K562 (cell line): ENCODE data around the gene SEC31A. TPM values are rescaled to one million over a fixed set of nuclear protein-coding genes. Genes with fewer than 3 reads are reported as not detected.

Experiments
- ASH1L ChIP-seq: fragments of 450-650 bp; IDR thresholded peaks from 2 replicates; pipeline ENCODE4 v1.6.1; 2018; ENCODE audit warnings: borderline replicate concordance, mild to moderate bottlenecking, low read depth; ENCODE audit not compliant: partially characterized antibody
- ETV5 ChIP-seq: sonication (generic); formaldehyde crosslinking; IDR thresholded peaks from 2 replicates; pipeline ENCODE4 v1.4.0; 2020; ENCODE audit warnings: low read depth, mild to moderate bottlenecking, missing genetic modification reagents
- EZH2 ChIP-seq: IDR thresholded peaks from 2 replicates; pipeline ENCODE4 v1.6.1; 2012; ENCODE audit warnings: low read depth, mild to moderate bottlenecking, inconsistent platforms, low read length, borderline replicate concordance
- HLTF ChIP-seq: fragments of 450-650 bp; IDR thresholded peaks from 2 replicates; pipeline ENCODE4 v1.6.1; 2016
- NR4A1 ChIP-seq, 2 experiments: fragments of 250-450 bp in 1 of 2; fragments of 450-650 bp in 1 of 2; sonication (Bioruptor Pico) in 1 of 2; IDR thresholded peaks; 2 replicates each; pipeline versions ENCODE4 v1.4.0 to v1.6.1; 2016 to 2020; ENCODE audit warnings: mild to moderate bottlenecking in 2 of 2, missing compliant biosample characterization in 1 of 2, missing genetic modification characterization in 1 of 2, moderate library complexity in 1 of 2
- PML ChIP-seq: IDR thresholded peaks from 2 replicates; pipeline ENCODE4 v1.6.1; 2012; ENCODE audit warnings: low read length, inconsistent platforms
- SMARCE1 ChIP-seq: fragments of 450-650 bp; IDR thresholded peaks from 2 replicates; pipeline ENCODE4 v1.7.1; 2016; ENCODE audit warnings: mild to moderate bottlenecking
- SP1 ChIP-seq: sonication (generic); formaldehyde crosslinking; IDR thresholded peaks from 2 replicates; pipeline ENCODE4 v1.8.1; 2022; ENCODE audit warnings: mild to moderate bottlenecking, missing genetic modification reagents
- SRF ChIP-seq, 2 experiments: fragments of 250-450, 450-650 bp in 1 of 2; sonication (Bioruptor Pico) in 1 of 2; sonication (generic) in 1 of 2; formaldehyde crosslinking; IDR thresholded peaks; 2 replicates each; pipeline versions ENCODE4 v1.5.0 to v1.5.1; 2020 to 2022; ENCODE audit warnings: mild to moderate bottlenecking in 1 of 2, missing genetic modification reagents in 1 of 2
- ZNF184 ChIP-seq: sonication (generic); formaldehyde crosslinking; IDR thresholded peaks from 2 replicates; pipeline ENCODE4 v1.5.0; 2020; ENCODE audit warnings: missing genetic modification reagents
- polyA plus RNA-seq, 8 experiments: library from polyadenylated mRNA; depleted of rRNA in 4 of 8; stranded (reverse) in 5 of 8; unstranded in 3 of 8; fragments of >200 nt; fragmentation: Nextera tagmentation in 2 of 8; fragmentation: Illumina TruSeq in 1 of 8; extraction: Ambion mirVana in 2 of 8; extraction: Trizol in 1 of 8; gene quantifications; 2 replicates each; pipeline versions ENCODE4 v1.2.1 to v1.2.3, GENCODE V29; 2011 to 2014; ENCODE audit warnings: inconsistent platforms in 1 of 8, missing spikeins in 1 of 8
- total RNA-seq, 7 experiments: library from RNA; depleted of rRNA in 6 of 7; stranded (reverse); fragments of >200 nt in 6 of 7; fragmentation: Illumina TruSeq in 2 of 7; extraction: Trizol in 2 of 7; gene quantifications; 2 replicates each; pipeline versions ENCODE4 v1.2.1 to v1.2.3, GENCODE V29; 2011 to 2021; ENCODE audit warnings: low replicate concordance in 1 of 7
- TF ChIP-seq, protein P1 (sequence below): sonication (generic); formaldehyde crosslinking; IDR thresholded peaks from 2 replicates; pipeline ENCODE4 v1.9.0; 2022; ENCODE audit warnings: mild to moderate bottlenecking, missing genetic modification reagents
- TF ChIP-seq, protein P2 (sequence below): sonication (generic); formaldehyde crosslinking; IDR thresholded peaks from 2 replicates; pipeline ENCODE4 v1.9.0; 2022; ENCODE audit warnings: mild to moderate bottlenecking, missing genetic modification reagents
- TF ChIP-seq, protein P3 (sequence below): fragments of 450-650 bp; IDR thresholded peaks from 2 replicates; pipeline ENCODE4 v1.6.1; 2016; ENCODE audit warnings: mild to moderate bottlenecking
- TF ChIP-seq, protein P4 (sequence below): sonication (generic); formaldehyde crosslinking; IDR thresholded peaks from 2 replicates; pipeline ENCODE4 v1.8.0; 2022; ENCODE audit warnings: mild to moderate bottlenecking, missing genetic modification reagents
- TF ChIP-seq, protein P5 (sequence below), 3 experiments: IDR thresholded peaks in 2 of 3; conservative IDR thresholded peaks in 1 of 3; 2 replicates each; pipeline ENCODE4 v1.5.1; 2011 to 2012; ENCODE audit warnings: low read length in 3 of 3, mild to moderate bottlenecking in 3 of 3, control low read depth in 2 of 3, improper control_type of control experiment in 1 of 3, inconsistent platforms in 1 of 3, low read depth in 1 of 3, mixed read lengths in 1 of 3, moderate library complexity in 1 of 3; ENCODE audit not compliant: insufficient read depth in 2 of 3
- TF ChIP-seq, protein P6 (sequence below): IDR thresholded peaks from 3 replicates; pipeline ENCODE4 v1.6.1; 2011; ENCODE audit warnings: borderline replicate concordance, mild to moderate bottlenecking, moderate library complexity; ENCODE audit not compliant: insufficient read length; ENCODE audit errors: extremely low read depth

The SEC31A gene
- total and polyA plus RNA-seq, 9 of the 15 experiments (the other 6 are each of a cell fraction or from before 2014, with no cell fraction given) = 78.9 to 241 (median 173) TPM

DNA sequence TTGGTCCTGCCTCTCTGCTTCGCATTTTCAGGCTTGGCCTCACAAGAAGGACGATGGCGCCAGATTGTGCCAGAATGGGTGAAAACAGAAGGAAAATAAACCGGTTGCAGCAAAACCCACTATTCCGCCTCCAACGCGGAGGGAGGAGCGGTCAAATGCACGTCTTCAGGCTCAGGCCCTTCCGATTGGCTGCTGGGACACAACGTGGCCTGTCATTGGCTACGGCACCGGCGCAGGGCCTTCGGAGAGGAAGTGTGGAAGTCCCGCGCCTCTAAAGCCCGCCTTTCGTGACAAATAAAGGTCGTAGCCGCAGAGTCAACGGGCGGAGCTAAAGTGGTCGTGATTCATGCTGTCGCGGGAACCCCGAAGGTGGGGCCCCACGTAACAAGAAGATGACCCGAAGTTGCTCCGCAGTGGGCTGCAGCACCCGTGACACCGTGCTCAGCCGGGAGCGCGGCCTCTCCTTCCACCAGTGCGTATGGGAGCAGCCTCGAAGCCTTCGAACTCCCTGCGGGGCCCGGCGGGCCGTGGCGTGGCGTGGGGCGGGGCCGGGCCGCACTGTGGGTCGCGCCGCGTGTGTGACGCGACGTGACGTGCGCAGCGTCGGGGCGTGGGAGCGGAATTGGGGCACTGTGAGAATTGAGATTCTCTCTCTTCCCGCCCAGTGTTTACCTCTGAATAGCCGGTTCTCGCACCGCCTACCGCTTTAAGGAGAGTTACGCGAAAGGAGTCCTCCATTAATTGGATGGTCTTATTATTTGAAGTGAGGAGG is 9.6 kb upstream of the SEC31A start, which contains the start of gene THAP9 (continued):
- TF ChIP-seq, protein P1, sequence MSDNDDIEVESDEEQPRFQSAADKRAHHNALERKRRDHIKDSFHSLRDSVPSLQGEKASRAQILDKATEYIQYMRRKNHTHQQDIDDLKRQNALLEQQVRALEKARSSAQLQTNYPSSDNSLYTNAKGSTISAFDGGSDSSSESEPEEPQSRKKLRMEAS (CRISPR knock-in tag) = peak; percentile 81
- TF ChIP-seq NR4A1 (CRISPR knock-in tag; IDR thresholded peaks at IDR 0.05) (peak; percentile 24; the same call in 1 of the 2 replicates), NR4A1 (tag; IDR thresholded peaks at IDR 0.05) (0 out of 2 replicates have a peak, but pooled peaks have one; percentile 20), SP1 (peak; percentile 87), EZH2 (no peak), SMARCE1 (no peak), ASH1L (peak; percentile 93), PML (peak; percentile 86), ETV5 (CRISPR knock-in tag) (peak; percentile 55; the same call in 1 of the 2 replicates), HLTF (0 out of 2 replicates have a peak, but pooled peaks have one; percentile 10), SRF (CRISPR knock-in tag; IDR thresholded peaks at IDR 0.05) (peak in 1 of 2 experiments; percentile 61; a peak in 1 of 4 replicates), ZNF184 (CRISPR knock-in tag) (no peak)
- TF ChIP-seq, protein P2, sequence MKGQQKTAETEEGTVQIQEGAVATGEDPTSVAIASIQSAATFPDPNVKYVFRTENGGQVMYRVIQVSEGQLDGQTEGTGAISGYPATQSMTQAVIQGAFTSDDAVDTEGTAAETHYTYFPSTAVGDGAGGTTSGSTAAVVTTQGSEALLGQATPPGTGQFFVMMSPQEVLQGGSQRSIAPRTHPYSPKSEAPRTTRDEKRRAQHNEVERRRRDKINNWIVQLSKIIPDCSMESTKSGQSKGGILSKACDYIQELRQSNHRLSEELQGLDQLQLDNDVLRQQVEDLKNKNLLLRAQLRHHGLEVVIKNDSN (CRISPR knock-in tag) = peak; percentile 59
- TF ChIP-seq, protein P3, sequence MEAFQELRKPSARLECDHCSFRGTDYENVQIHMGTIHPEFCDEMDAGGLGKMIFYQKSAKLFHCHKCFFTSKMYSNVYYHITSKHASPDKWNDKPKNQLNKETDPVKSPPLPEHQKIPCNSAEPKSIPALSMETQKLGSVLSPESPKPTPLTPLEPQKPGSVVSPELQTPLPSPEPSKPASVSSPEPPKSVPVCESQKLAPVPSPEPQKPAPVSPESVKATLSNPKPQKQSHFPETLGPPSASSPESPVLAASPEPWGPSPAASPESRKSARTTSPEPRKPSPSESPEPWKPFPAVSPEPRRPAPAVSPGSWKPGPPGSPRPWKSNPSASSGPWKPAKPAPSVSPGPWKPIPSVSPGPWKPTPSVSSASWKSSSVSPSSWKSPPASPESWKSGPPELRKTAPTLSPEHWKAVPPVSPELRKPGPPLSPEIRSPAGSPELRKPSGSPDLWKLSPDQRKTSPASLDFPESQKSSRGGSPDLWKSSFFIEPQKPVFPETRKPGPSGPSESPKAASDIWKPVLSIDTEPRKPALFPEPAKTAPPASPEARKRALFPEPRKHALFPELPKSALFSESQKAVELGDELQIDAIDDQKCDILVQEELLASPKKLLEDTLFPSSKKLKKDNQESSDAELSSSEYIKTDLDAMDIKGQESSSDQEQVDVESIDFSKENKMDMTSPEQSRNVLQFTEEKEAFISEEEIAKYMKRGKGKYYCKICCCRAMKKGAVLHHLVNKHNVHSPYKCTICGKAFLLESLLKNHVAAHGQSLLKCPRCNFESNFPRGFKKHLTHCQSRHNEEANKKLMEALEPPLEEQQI = peak; percentile 6; the same call in 1 of the 2 replicates
- TF ChIP-seq, protein P4, sequence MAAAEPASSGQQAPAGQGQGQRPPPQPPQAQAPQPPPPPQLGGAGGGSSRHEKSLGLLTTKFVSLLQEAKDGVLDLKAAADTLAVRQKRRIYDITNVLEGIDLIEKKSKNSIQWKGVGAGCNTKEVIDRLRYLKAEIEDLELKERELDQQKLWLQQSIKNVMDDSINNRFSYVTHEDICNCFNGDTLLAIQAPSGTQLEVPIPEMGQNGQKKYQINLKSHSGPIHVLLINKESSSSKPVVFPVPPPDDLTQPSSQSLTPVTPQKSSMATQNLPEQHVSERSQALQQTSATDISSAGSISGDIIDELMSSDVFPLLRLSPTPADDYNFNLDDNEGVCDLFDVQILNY (CRISPR knock-in tag) = peak; percentile 92; the same call in 1 of the 2 replicates
- TF ChIP-seq, protein P5, sequence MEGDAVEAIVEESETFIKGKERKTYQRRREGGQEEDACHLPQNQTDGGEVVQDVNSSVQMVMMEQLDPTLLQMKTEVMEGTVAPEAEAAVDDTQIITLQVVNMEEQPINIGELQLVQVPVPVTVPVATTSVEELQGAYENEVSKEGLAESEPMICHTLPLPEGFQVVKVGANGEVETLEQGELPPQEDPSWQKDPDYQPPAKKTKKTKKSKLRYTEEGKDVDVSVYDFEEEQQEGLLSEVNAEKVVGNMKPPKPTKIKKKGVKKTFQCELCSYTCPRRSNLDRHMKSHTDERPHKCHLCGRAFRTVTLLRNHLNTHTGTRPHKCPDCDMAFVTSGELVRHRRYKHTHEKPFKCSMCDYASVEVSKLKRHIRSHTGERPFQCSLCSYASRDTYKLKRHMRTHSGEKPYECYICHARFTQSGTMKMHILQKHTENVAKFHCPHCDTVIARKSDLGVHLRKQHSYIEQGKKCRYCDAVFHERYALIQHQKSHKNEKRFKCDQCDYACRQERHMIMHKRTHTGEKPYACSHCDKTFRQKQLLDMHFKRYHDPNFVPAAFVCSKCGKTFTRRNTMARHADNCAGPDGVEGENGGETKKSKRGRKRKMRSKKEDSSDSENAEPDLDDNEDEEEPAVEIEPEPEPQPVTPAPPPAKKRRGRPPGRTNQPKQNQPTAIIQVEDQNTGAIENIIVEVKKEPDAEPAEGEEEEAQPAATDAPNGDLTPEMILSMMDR (IDR thresholded peaks at IDR 0.05 in 2 of 3, conservative IDR thresholded peaks at IDR 0.05 in 1 of 3; ENCODE audit: insufficient read depth in 2 of 3, low read depth in 1 of 3, low read length in 3 of 3) = 0 out of 6 replicates have a peak, but pooled peaks of 1 of the 3 experiments have one; percentile 6
- TF ChIP-seq, protein P6, sequence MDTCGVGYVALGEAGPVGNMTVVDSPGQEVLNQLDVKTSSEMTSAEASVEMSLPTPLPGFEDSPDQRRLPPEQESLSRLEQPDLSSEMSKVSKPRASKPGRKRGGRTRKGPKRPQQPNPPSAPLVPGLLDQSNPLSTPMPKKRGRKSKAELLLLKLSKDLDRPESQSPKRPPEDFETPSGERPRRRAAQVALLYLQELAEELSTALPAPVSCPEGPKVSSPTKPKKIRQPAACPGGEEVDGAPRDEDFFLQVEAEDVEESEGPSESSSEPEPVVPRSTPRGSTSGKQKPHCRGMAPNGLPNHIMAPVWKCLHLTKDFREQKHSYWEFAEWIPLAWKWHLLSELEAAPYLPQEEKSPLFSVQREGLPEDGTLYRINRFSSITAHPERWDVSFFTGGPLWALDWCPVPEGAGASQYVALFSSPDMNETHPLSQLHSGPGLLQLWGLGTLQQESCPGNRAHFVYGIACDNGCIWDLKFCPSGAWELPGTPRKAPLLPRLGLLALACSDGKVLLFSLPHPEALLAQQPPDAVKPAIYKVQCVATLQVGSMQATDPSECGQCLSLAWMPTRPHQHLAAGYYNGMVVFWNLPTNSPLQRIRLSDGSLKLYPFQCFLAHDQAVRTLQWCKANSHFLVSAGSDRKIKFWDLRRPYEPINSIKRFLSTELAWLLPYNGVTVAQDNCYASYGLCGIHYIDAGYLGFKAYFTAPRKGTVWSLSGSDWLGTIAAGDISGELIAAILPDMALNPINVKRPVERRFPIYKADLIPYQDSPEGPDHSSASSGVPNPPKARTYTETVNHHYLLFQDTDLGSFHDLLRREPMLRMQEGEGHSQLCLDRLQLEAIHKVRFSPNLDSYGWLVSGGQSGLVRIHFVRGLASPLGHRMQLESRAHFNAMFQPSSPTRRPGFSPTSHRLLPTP = no peak
